Fibroblast of pulmonary artery (primary cell): ENCODE results near the gene PDE3B.

Experiments
- DNase-seq: peaks from one replicate; pipeline ENCODE4 v3.0.0-alpha.2; 2010; ENCODE audit warnings: low read depth
- H3K4me3 ChIP-seq: replicated peaks from 2 replicates; pipeline ENCODE4 v1.5.1; 2011; ENCODE audit warnings: low read depth, mild to moderate bottlenecking, control low read depth, low read length, moderate library complexity
- TF ChIP-seq, protein P1 (sequence below): IDR thresholded peaks from 2 replicates; pipeline ENCODE4 v1.5.1; 2011; ENCODE audit warnings: mild to moderate bottlenecking, control low read depth, low read length, inconsistent platforms; ENCODE audit errors: missing control alignments

PDE3B gene

DNA sequence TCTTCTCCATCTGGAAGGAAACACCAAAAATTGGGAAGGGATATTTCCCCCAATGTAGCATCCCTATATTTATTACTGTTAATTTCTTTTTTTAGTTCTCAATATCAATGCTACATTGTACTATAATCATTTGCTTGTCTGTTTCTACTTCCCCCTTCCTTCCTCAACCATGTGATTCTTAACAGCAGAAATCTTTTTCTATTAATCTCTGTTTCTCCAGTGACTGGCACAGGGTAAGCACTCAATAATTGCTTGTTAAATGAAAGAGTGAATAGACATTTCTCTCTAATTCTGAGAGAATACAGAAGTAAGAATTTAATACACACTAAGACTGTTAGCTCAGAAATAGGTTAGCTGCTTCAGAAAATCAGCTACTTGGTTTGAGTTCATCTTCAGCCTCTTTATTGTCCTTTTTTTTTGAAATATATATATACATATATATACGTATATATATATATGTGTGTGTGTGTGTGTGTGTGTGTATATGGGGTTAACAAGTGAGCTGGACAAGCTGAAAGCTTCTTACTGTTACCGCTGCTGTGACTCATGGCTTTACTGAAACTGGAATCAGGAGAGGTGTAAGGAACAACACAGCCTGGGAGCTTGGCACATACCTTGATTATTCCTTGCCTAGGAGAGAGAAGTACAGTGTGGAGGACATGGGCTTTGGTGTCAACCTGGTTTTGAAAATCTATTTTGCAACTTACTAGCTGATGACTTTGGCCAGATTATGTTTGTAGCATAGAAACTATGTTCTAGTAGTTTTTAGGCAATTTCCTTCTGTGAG lies 26.2 kb upstream of the PDE3B start:
- TF ChIP-seq, protein P1, sequence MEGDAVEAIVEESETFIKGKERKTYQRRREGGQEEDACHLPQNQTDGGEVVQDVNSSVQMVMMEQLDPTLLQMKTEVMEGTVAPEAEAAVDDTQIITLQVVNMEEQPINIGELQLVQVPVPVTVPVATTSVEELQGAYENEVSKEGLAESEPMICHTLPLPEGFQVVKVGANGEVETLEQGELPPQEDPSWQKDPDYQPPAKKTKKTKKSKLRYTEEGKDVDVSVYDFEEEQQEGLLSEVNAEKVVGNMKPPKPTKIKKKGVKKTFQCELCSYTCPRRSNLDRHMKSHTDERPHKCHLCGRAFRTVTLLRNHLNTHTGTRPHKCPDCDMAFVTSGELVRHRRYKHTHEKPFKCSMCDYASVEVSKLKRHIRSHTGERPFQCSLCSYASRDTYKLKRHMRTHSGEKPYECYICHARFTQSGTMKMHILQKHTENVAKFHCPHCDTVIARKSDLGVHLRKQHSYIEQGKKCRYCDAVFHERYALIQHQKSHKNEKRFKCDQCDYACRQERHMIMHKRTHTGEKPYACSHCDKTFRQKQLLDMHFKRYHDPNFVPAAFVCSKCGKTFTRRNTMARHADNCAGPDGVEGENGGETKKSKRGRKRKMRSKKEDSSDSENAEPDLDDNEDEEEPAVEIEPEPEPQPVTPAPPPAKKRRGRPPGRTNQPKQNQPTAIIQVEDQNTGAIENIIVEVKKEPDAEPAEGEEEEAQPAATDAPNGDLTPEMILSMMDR, result no peak
- no peak overlapping the region for H3K4me3 ChIP-seq
- DNase-seq, result no peak

DNA sequence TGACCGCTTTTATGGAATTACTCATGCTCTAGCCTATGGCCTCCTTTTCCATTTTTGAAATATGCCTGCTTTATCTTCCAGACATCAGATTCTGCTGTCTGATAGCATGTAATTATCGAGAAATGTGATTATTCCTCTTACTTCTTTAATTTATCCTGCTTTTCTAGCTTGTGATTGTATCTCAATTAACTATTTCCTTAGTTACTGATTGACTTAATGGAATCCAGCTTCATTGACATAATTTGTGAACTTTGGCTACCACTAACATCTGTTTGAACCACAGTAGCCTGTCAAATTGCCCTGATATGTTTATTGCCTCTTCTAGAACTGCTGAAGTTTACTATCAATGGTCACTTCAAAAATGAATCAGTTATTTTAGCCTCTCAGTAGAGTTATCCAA lies 25.5 kb upstream of the PDE3B start:
- TF ChIP-seq, protein P1, result no peak
- no peak for DNase-seq

DNA sequence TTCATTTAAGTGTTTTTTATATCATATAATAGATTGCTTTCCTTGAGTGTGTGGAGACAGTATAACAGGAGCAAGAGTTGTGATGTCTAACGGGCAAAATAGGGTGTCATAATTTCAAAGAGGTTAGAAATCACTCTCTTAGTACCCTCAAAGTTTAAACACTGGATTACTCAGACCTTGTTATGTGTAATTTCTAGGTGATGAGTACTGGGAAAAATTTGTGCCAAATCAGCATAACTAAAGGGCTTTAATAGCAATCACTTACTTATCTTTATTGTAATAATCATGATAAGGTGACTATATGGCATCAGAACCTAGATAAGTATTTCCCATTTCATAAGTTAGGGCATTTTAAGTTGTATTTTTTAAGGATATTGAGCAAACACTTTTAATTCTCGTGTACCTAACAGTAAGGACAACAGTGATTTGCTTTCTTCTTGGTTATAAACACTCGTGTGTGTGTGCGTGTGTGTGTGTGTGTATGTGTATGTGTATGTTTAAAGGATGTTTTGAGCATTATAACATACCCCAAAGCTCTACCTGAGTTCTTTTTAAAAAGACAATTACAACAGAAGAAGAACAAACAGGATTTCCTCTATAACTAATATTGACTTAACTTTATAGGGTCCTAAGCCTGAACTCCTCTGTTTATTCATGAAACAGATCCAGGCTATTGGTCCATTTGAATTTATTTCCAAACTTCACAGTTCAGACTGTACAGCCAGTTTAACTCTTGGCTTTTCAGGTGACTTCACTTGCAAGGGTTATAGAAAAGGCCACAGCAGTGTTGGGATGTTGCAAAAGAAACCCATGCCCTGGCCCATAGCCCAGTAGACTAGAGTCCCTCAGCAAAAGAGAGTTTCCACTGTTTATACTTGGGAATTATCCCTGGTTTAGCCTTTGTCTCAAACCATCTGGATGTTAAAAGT lies 23.7 kb upstream of the PDE3B start:
- TF ChIP-seq, protein P1, result no peak
- H3K4me3 ChIP-seq, result no peak overlapping the region
- DNase-seq, result peak; percentile 13

More for the DNA sequence above, 25.5 kb upstream of the PDE3B start:
- no peak overlapping the region for H3K4me3 ChIP-seq

DNA sequence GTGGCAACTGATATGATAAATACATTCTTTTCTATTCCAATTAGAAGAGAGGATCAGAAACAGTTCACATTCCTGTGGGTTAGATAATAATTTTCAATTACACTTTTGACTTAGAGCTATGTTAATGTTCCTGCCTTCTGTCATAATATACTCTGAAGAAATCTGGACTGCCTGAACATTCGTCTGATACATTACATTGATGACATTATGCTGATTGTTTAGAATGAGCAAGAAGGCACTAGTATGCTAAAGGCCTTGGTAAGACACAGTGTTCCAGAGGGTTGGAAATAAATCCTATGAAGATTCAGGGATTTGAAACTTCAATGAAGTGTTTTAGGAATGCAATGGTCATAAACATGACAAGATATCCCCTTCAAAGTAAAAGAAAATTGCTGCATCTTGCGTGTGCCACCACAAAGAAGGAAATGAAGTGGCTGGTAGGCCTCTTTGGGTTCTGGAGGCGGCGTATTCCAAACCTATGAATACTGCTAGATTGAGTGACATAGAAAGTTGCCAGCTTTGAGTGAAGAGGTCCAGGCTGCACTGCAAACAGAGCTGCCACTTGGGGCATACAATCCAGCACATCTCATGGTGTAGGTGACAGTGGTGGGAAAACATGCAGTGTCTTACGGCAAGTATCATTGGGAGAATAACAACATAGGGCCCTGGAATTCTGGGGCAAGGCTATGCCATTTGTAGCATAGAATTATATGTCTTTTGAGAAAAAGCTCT lies 21.2 kb upstream of the PDE3B start:
- no peak overlapping the region for H3K4me3 ChIP-seq
- no peak for DNase-seq
- TF ChIP-seq, protein P1, result no peak

DNA sequence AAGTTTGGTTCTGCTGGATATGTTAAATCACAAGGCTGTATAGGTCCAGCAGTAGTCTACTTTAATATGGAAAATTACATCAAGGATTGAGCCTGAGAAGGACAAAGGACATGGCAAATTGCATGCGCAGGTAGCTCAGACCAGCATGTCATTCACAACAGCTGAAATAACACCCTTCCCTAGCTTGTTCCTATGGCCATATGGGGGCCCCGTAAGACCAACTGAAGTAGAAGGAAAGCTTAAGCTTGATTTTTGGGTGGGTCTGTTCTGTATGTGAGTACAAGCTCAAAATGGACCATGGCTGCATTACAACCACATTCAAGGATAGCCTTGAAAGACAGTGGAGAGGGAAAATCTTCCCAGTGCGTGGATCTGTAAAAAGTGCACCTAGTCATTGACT lies 20.6 kb upstream of the PDE3B start:
- no peak overlapping the region for H3K4me3 ChIP-seq
- no peak for DNase-seq
- TF ChIP-seq, protein P1, result no peak

DNA sequence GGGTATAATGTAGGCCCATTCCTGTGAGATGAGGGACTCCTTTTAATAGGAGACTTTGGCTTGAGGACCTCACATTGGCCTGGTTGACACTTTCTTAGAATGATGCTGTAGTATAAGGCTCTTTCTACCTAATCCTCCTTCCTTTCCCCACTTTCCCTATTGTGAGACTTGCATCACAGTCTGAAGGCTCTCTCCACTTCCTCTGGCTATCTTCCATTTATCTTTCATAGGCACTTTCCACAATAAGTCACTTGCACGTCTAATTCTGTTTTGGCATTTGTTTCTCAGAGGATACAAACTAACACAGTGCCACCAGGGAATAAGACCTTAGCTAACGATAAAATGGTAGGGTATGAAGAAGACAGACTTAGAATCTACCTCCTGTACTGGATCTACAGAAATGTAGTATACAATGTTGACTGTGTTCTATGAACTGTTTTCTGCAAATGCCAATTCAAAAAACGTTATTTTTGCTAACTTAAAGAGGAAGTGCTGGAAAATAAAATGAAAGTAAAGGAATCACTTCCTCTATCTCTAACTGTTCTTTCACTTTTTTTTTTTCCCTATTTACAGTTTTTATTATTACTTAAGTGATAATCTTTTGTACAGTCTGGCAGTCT lies 17.9 kb upstream of the PDE3B start:
- TF ChIP-seq, protein P1, result no peak
- no peak for DNase-seq
- no peak overlapping the region for H3K4me3 ChIP-seq
